ENCODE measurements around the gene KNG1.
A peak's percentile ranks its signal among the peaks of the same experiment; 100 is the strongest.

The KNG1 gene

GRCh38 chr3:186759231-186759930 is 42.2 kb downstream of the KNG1 start:
- DNase-seq: no peak
- in situ Hi-C loops (cut with HindIII; ENCODE audit: low pct_ligation_motif_present, low pct_unique_long_range_greater_than_20kb, low sequenced_read_pairs): no loop called here

- peak; percentile 21 for DNase-seq
- in situ Hi-C loops (cut with HindIII; ENCODE audit: low pct_ligation_motif_present, low pct_unique_long_range_greater_than_20kb, low sequenced_read_pairs): no loop called here
These were observed 43.1 kb downstream of the KNG1 start for GRCh38 chr3:186760141-186760833.

GRCh38 chr3:186760897-186761447 is 43.8 kb downstream of the KNG1 start:
- in situ Hi-C loops (cut with HindIII; ENCODE audit: low pct_ligation_motif_present, low pct_unique_long_range_greater_than_20kb, low sequenced_read_pairs): no loop called here
- DNase-seq: no peak

GRCh38 chr3:186772281-186772694 is 55.1 kb downstream of the KNG1 start:
- in situ Hi-C loops (cut with HindIII; ENCODE audit: low pct_ligation_motif_present, low pct_unique_long_range_greater_than_20kb, low sequenced_read_pairs): no loop called here
- no peak for DNase-seq

GRCh38 chr3:186772701-186773417 is 55.7 kb downstream of the KNG1 start:
- in situ Hi-C loops (cut with HindIII; ENCODE audit: low pct_ligation_motif_present, low pct_unique_long_range_greater_than_20kb, low sequenced_read_pairs): no loop called here
- DNase-seq: no peak

- no peak for DNase-seq
- in situ Hi-C loops (cut with HindIII; ENCODE audit: low pct_ligation_motif_present, low pct_unique_long_range_greater_than_20kb, low sequenced_read_pairs): no loop called here
These were observed 58.8 kb downstream of the KNG1 start for GRCh38 chr3:186775999-186776398.

GRCh38 chr3:186779204-186779603 is 62.0 kb downstream of the KNG1 start:
- in situ Hi-C loops (cut with HindIII; ENCODE audit: low pct_ligation_motif_present, low pct_unique_long_range_greater_than_20kb, low sequenced_read_pairs): no loop called here
- DNase-seq: no peak

GRCh38 chr3:186782542-186783057 is 65.4 kb downstream of the KNG1 start:
- peak; percentile 54 for DNase-seq

GRCh38 chr3:186783058-186783730 is 66.0 kb downstream of the KNG1 start, which contains the start of gene EIF4A2:
EIF4A2 (plus strand) TSS chr3:186783577; CDS start chr3:186783611, 34 bp downstream.
- in situ Hi-C loops (cut with HindIII; ENCODE audit: low pct_ligation_motif_present, low pct_unique_long_range_greater_than_20kb, low sequenced_read_pairs): no loop called here
- DNase-seq: peak; percentile 88

More at GRCh38 chr3:186782542-186783057, 65.4 kb downstream of the KNG1 start:
- in situ Hi-C loops (cut with HindIII; ENCODE audit: low pct_ligation_motif_present, low pct_unique_long_range_greater_than_20kb, low sequenced_read_pairs): no loop called here

- peak; percentile 63 for DNase-seq
- in situ Hi-C loops (cut with HindIII; ENCODE audit: low pct_ligation_motif_present, low pct_unique_long_range_greater_than_20kb, low sequenced_read_pairs): no loop called here
These were observed 66.8 kb downstream of the KNG1 start for GRCh38 chr3:186783731-186784515.

GRCh38 chr3:186784820-186785494 is 67.8 kb downstream of the KNG1 start:
- no peak for DNase-seq
- in situ Hi-C loops (cut with HindIII; ENCODE audit: low pct_ligation_motif_present, low pct_unique_long_range_greater_than_20kb, low sequenced_read_pairs): no loop called here

GRCh38 chr3:186785495-186786018 is 68.4 kb downstream of the KNG1 start:
- in situ Hi-C loops (cut with HindIII; ENCODE audit: low pct_ligation_motif_present, low pct_unique_long_range_greater_than_20kb, low sequenced_read_pairs): no loop called here
- no peak for DNase-seq

GRCh38 chr3:186786922-186787321 is 69.8 kb downstream of the KNG1 start:
- in situ Hi-C loops (cut with HindIII; ENCODE audit: low pct_ligation_motif_present, low pct_unique_long_range_greater_than_20kb, low sequenced_read_pairs): no loop called here
- DNase-seq: no peak

- in situ Hi-C loops (cut with HindIII; ENCODE audit: low pct_ligation_motif_present, low pct_unique_long_range_greater_than_20kb, low sequenced_read_pairs): no loop called here
These were observed 70.7 kb downstream of the KNG1 start for GRCh38 chr3:186787642-186788481.

GRCh38 chr3:186788482-186789370 is 71.6 kb downstream of the KNG1 start:
- in situ Hi-C loops (cut with HindIII; ENCODE audit: low pct_ligation_motif_present, low pct_unique_long_range_greater_than_20kb, low sequenced_read_pairs): no loop called here
- no peak for DNase-seq

More at GRCh38 chr3:186787642-186788481, 70.7 kb downstream of the KNG1 start:
- DNase-seq: no peak
